H9 (cell line): Measurements from ENCODE around the gene FAM193A. TPM values are rescaled to one million over a fixed set of nuclear protein-coding genes. Genes with fewer than 3 reads are reported as not detected.

Source experiments
- DNase-seq: peaks from one replicate; pipeline ENCODE4 v3.0.0-alpha.2; 2017
- H2AFZ ChIP-seq: one replicate; pipeline ENCODE4 v1.6.1; 2013; ENCODE audit warnings: mild to moderate bottlenecking, low read length, control low read depth, moderate library complexity
- H2AK5ac ChIP-seq: 2 replicates; pipeline ENCODE4 v1.6.1; 2013; ENCODE audit warnings: low read length, control low read depth, mixed read lengths; ENCODE audit not compliant: insufficient read length
- H2BK120ac ChIP-seq: one replicate; pipeline ENCODE4 v1.6.1; 2013; ENCODE audit warnings: low read depth, mild to moderate bottlenecking, low read length, control low read depth, inconsistent platforms; ENCODE audit not compliant: poor library complexity, severe bottlenecking
- H2BK12ac ChIP-seq: 2 replicates; pipeline ENCODE4 v1.6.1; 2013; ENCODE audit warnings: low read length, control low read depth, mixed read lengths, low read depth; ENCODE audit not compliant: insufficient read length
- H2BK15ac ChIP-seq: 2 replicates; pipeline ENCODE4 v1.6.1; 2013; ENCODE audit warnings: low read depth, low read length, control low read depth
- H2BK20ac ChIP-seq: one replicate; pipeline ENCODE4 v1.6.1; 2013; ENCODE audit warnings: low read depth, mild to moderate bottlenecking, low read length, control low read depth, inconsistent platforms; ENCODE audit not compliant: poor library complexity, severe bottlenecking
- H2BK5ac ChIP-seq: 2 replicates; pipeline ENCODE4 v1.6.1; 2013; ENCODE audit warnings: low read length, control low read depth, mixed read lengths; ENCODE audit not compliant: insufficient read length
- H3K14ac ChIP-seq: 2 replicates; pipeline ENCODE4 v1.6.1; 2013; ENCODE audit warnings: low read length, control low read depth; ENCODE audit not compliant: insufficient read depth
- H3K18ac ChIP-seq: 2 replicates; pipeline ENCODE4 v1.6.1; 2013; ENCODE audit warnings: low read depth, mild to moderate bottlenecking, mixed read lengths, low read length, control low read depth; ENCODE audit not compliant: insufficient read length
- H3K23ac ChIP-seq: 2 replicates; pipeline ENCODE4 v1.6.1; 2013; ENCODE audit warnings: low read length, control low read depth, mixed read lengths, low read depth; ENCODE audit not compliant: insufficient read length
- H3K23me2 ChIP-seq: 2 replicates; pipeline ENCODE4 v1.6.1; 2013; ENCODE audit warnings: low read depth, mild to moderate bottlenecking, mixed read lengths, low read length, control low read depth; ENCODE audit not compliant: insufficient read length, poor library complexity, severe bottlenecking
- H3K27ac ChIP-seq: 2 replicates; pipeline ENCODE4 v1.5.1; 2013; ENCODE audit warnings: low read length, control low read depth, mixed read lengths, low read depth; ENCODE audit not compliant: insufficient read length
- H3K27me3 ChIP-seq: 2 replicates; pipeline ENCODE4 v1.6.1; 2013; ENCODE audit warnings: low read length, control low read depth, inconsistent platforms; ENCODE audit not compliant: insufficient read depth
- H3K4ac ChIP-seq: 2 replicates; pipeline ENCODE4 v1.6.1; 2013; ENCODE audit warnings: low read depth, mild to moderate bottlenecking, control low read depth, inconsistent platforms, low read length, moderate library complexity
- H3K4me1 ChIP-seq: 2 replicates; pipeline ENCODE4 v1.6.1; 2013; ENCODE audit warnings: low read length, control low read depth, inconsistent platforms; ENCODE audit not compliant: insufficient read depth
- H3K4me2 ChIP-seq: 2 replicates; pipeline ENCODE4 v1.6.1; 2013; ENCODE audit warnings: low read length, control low read depth, mixed read lengths; ENCODE audit not compliant: insufficient read length, insufficient read depth
- H3K56ac ChIP-seq: 2 replicates; pipeline ENCODE4 v1.6.1; 2013; ENCODE audit warnings: low read depth, mild to moderate bottlenecking, mixed read lengths, low read length, control low read depth; ENCODE audit not compliant: insufficient read length
- H3K79me1 ChIP-seq: 2 replicates; pipeline ENCODE4 v1.6.1; 2013; ENCODE audit warnings: low read depth, mild to moderate bottlenecking, moderate library complexity, low read length, control low read depth, inconsistent platforms; ENCODE audit not compliant: insufficient read depth, poor library complexity, severe bottlenecking
- H3K79me2 ChIP-seq: 2 replicates; pipeline ENCODE4 v1.6.1; 2013; ENCODE audit warnings: low read length, control low read depth, inconsistent platforms; ENCODE audit not compliant: insufficient read depth
- H3K9ac ChIP-seq: 2 replicates; pipeline ENCODE4 v1.6.1; 2013; ENCODE audit warnings: low read length, control low read depth, mixed read lengths; ENCODE audit not compliant: insufficient read length; ENCODE audit errors: extremely low read depth
- H3K9me3 ChIP-seq: one replicate; pipeline ENCODE4 v1.6.1; 2013; ENCODE audit warnings: low read depth, low read length, inconsistent platforms; ENCODE audit not compliant: control insufficient read depth
- H3T11ph ChIP-seq: one replicate; pipeline ENCODE4 v1.6.1; 2013; ENCODE audit warnings: mild to moderate bottlenecking, low read length, control low read depth, inconsistent platforms
- H4K20me1 ChIP-seq: one replicate; pipeline ENCODE4 v1.6.1; 2013; ENCODE audit not compliant: control insufficient read depth, insufficient read length, insufficient read depth
- H4K5ac ChIP-seq: 2 replicates; pipeline ENCODE4 v1.6.1; 2013; ENCODE audit warnings: low read depth, mild to moderate bottlenecking, mixed read lengths, low read length, control low read depth; ENCODE audit not compliant: insufficient read length
- H4K8ac ChIP-seq: replicated peaks from 2 replicates; pipeline ENCODE4 v1.6.1; 2013; ENCODE audit warnings: low read length, control low read depth, mixed read lengths, low read depth; ENCODE audit not compliant: insufficient read length
- H4K91ac ChIP-seq: 2 replicates; pipeline ENCODE4 v1.6.1; 2013; ENCODE audit warnings: low read depth, mild to moderate bottlenecking, moderate library complexity, mixed read lengths, low read length, control low read depth; ENCODE audit not compliant: insufficient read length
- H3K27ac Mint-ChIP-seq, 3 experiments: 2 replicates in 2 of 3; 3 replicates in 1 of 3; pipeline ENCODE4 v1.8.0; 2020 to 2021; ENCODE audit warnings: mixed read lengths in 3 of 3, mild to moderate bottlenecking in 1 of 3, moderate library complexity in 1 of 3
- H3K27me3 Mint-ChIP-seq: 2 replicates; pipeline ENCODE4 v1.8.0; 2021; ENCODE audit warnings: low read depth, mild to moderate bottlenecking, moderate library complexity, mixed read lengths
- H3K36me3 Mint-ChIP-seq, 3 experiments: 2 replicates in 2 of 3; 3 replicates in 1 of 3; pipeline ENCODE4 v1.8.0; 2020 to 2021; ENCODE audit warnings: low read depth in 3 of 3, mixed read lengths in 3 of 3; ENCODE audit not compliant: insufficient read depth in 1 of 3
- H3K4me1 Mint-ChIP-seq, 2 experiments: 2 replicates each; pipeline ENCODE4 v1.8.0; 2020; ENCODE audit warnings: mixed read lengths in 2 of 2
- H3K4me3 Mint-ChIP-seq, 2 experiments: 2 replicates in 1 of 2; 3 replicates in 1 of 2; pipeline ENCODE4 v1.8.0; 2020 to 2021; ENCODE audit warnings: mild to moderate bottlenecking in 2 of 2, mixed read lengths in 2 of 2, moderate library complexity in 1 of 2
- H3K9me3 Mint-ChIP-seq, 2 experiments: 2 replicates in 1 of 2; 3 replicates in 1 of 2; pipeline ENCODE4 v1.8.0; 2020; ENCODE audit warnings: mild to moderate bottlenecking in 2 of 2, mixed read lengths in 2 of 2, moderate library complexity in 1 of 2
- WGBS: extraction: QIAGEN DNeasy Blood & Tissue Kit; methylation state at CpG from one replicate; pipeline ENCODE4 v1.1.7; 2013; ENCODE audit warnings: missing lambda C conversion rate, low lambda C conversion rate, mixed read lengths; ENCODE audit not compliant: insufficient read length; ENCODE audit errors: extremely low coverage; 5-methylcytosine and 5-hydroxymethylcytosine counted together
- total RNA-seq: library from RNA; stranded (reverse); gene quantifications from 2 replicates; pipeline ENCODE4 v1.2.1, GENCODE V29; 2021
- TF ChIP-seq, protein P1 (sequence below): fragments of 200-600 bp; sonication (generic); conservative IDR thresholded peaks from 3 replicates; pipeline ENCODE4 v1.8.0; 2021; ENCODE audit warnings: antibody characterized with exemption, mild to moderate bottlenecking

The FAM193A gene
- total RNA-seq, 1 experiment from 2014 or later = 36.9 TPM

DNA sequence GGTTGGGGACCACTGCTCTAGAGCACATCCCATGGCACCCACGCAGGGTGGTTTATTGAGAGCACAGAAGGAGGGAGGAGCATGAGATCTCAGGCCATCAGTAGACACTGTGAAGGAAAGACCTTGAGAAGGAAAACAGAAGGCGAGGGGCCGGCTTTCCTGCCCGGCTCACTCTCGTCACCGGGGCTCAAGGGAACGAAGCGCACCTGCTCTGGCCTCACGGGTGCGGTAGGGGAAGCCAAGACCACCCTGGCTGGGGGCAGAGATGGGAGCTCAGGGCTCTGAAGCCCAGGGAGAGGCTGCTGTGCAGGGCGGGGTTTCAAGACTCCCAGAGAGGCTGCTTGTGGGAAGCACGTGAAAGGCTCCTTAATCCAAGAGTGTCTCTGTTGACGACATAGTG is 113.8 kb downstream of the FAM193A start:
- Histone ChIP-seq H2BK5ac (no peak overlapping the region), H3K23ac (no peak overlapping the region), H3K79me2 (no peaks in the 10 kb centered on the region), H3K18ac (no peak overlapping the region), H3K4ac (no peak overlapping the region), H2AFZ (no peak overlapping the region), H3K4me1 (no peaks in the 10 kb centered on the region), H3K79me1 (no peaks in the 10 kb centered on the region), H2BK12ac (no peak overlapping the region), H3T11ph (no peak overlapping the region), H3K9ac (no peak overlapping the region), H4K8ac (no peak overlapping the region), H3K14ac (no peak overlapping the region), H3K23me2 (no peaks in the 10 kb centered on the region), H3K27ac (no peak overlapping the region), H2AK5ac (no peak overlapping the region), H4K20me1 (no peaks in the 10 kb centered on the region), H4K5ac (no peak overlapping the region), H4K91ac (no peak overlapping the region), H2BK15ac (no peak overlapping the region), H3K4me2 (no peak overlapping the region), H3K56ac (no peak overlapping the region), H3K27me3 (no peaks in the 10 kb centered on the region), H2BK20ac (no peak overlapping the region), H2BK120ac (no peak overlapping the region), H3K9me3 (no peaks in the 10 kb centered on the region)
- no peak overlapping the region for H3K27ac Mint-ChIP-seq
- H3K27me3 Mint-ChIP-seq = no peaks in the 10 kb centered on the region
- H3K4me1 Mint-ChIP-seq = peaks cover 5 to 6% of the 10 kb centered on the region in 2 experiments; a peak in 2 of 4 replicates
- H3K36me3 Mint-ChIP-seq = peaks cover 29 to 65% (median 44%) of the 10 kb centered on the region in 3 experiments
- TF ChIP-seq, protein P1, sequence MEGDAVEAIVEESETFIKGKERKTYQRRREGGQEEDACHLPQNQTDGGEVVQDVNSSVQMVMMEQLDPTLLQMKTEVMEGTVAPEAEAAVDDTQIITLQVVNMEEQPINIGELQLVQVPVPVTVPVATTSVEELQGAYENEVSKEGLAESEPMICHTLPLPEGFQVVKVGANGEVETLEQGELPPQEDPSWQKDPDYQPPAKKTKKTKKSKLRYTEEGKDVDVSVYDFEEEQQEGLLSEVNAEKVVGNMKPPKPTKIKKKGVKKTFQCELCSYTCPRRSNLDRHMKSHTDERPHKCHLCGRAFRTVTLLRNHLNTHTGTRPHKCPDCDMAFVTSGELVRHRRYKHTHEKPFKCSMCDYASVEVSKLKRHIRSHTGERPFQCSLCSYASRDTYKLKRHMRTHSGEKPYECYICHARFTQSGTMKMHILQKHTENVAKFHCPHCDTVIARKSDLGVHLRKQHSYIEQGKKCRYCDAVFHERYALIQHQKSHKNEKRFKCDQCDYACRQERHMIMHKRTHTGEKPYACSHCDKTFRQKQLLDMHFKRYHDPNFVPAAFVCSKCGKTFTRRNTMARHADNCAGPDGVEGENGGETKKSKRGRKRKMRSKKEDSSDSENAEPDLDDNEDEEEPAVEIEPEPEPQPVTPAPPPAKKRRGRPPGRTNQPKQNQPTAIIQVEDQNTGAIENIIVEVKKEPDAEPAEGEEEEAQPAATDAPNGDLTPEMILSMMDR = no peak
- DNase-seq = no peak
- WGBS = no CpG with 5 or more reads among the region's 13 CpGs
- H3K9me3 Mint-ChIP-seq = no peaks in the 10 kb centered on the region
- no peak overlapping the region for H3K4me3 Mint-ChIP-seq
